Chondrocyte (in vitro differentiated cells): ENCODE results near the gene SPACA9. TPM values are rescaled to one million over a fixed set of nuclear protein-coding genes. Genes with fewer than 3 reads are reported as not detected.

Experiments
- DNase-seq: peaks from one replicate; pipeline ENCODE4 v3.0.0; 2021; ENCODE audit warnings: mixed read lengths, low spot score
- H3K27ac Mint-ChIP-seq: one replicate; pipeline ENCODE4 v1.8.0; 2021; ENCODE audit warnings: mild to moderate bottlenecking, moderate library complexity, mixed read lengths; ENCODE audit not compliant: unreplicated experiment
- H3K27me3 Mint-ChIP-seq: 2 replicates; pipeline ENCODE4 v1.8.0; 2021; ENCODE audit warnings: low read depth, mixed read lengths
- H3K36me3 Mint-ChIP-seq: 2 replicates; pipeline ENCODE4 v1.8.0; 2021; ENCODE audit warnings: low read depth, mixed read lengths
- H3K4me1 Mint-ChIP-seq: 2 replicates; pipeline ENCODE4 v1.8.0; 2021; ENCODE audit warnings: low read depth, mild to moderate bottlenecking, mixed read lengths
- H3K4me3 Mint-ChIP-seq: one replicate; pipeline ENCODE4 v1.8.0; 2021; ENCODE audit warnings: mild to moderate bottlenecking, moderate library complexity, mixed read lengths; ENCODE audit not compliant: unreplicated experiment
- H3K9me3 Mint-ChIP-seq: 2 replicates; pipeline ENCODE4 v1.8.0; 2021; ENCODE audit warnings: low read depth, mixed read lengths
- CTCF ChIP-seq: fragments of 200-600 bp; sonication (generic); IDR thresholded peaks from 2 replicates; pipeline ENCODE4 v1.5.0; 2021; ENCODE audit warnings: antibody characterized with exemption, mild to moderate bottlenecking, moderate library complexity
- total RNA-seq: library from RNA; stranded (reverse); gene quantifications from 3 replicates; pipeline ENCODE4 v1.2.1, GENCODE V29; 2021

SPACA9 gene
- total RNA-seq, 1 donor from 2014 or later, result 3.3 TPM

GRCh38 chr9:132931178-132931735 is 52.6 kb downstream of the SPACA9 start:
- Mint-ChIP-seq H3K27ac (no peak overlapping the region), H3K36me3 (peaks cover 20% of the 10 kb centered on the region), H3K4me1 (peaks cover 4% of the 10 kb centered on the region), H3K9me3 (no peaks in the 10 kb centered on the region), H3K4me3 (no peak overlapping the region), H3K27me3 (no peaks in the 10 kb centered on the region)
- DNase-seq, result no peak
- no peak for TF ChIP-seq CTCF

GRCh38 chr9:132935026-132935425 is 56.3 kb downstream of the SPACA9 start:
- no peak overlapping the region for H3K27ac Mint-ChIP-seq
- H3K36me3 Mint-ChIP-seq, result peaks cover 9% of the 10 kb centered on the region
- H3K9me3 Mint-ChIP-seq, result no peaks in the 10 kb centered on the region
- peaks cover 4% of the 10 kb centered on the region for H3K4me1 Mint-ChIP-seq
- no peak overlapping the region for H3K4me3 Mint-ChIP-seq
- no peak for TF ChIP-seq CTCF
- no peak for DNase-seq
- no peaks in the 10 kb centered on the region for H3K27me3 Mint-ChIP-seq

- Mint-ChIP-seq H3K27ac (no peak overlapping the region), H3K4me1 (peaks cover 6% of the 10 kb centered on the region), H3K4me3 (no peak overlapping the region), H3K9me3 (no peaks in the 10 kb centered on the region), H3K36me3 (peaks cover 5% of the 10 kb centered on the region), H3K27me3 (no peaks in the 10 kb centered on the region)
- no peak for DNase-seq
- no peak for TF ChIP-seq CTCF
Measured at GRCh38 chr9:132937463-132937901, 58.8 kb downstream of the SPACA9 start.

GRCh38 chr9:132939169-132939568 is 60.5 kb downstream of the SPACA9 start:
- no peak for DNase-seq
- Mint-ChIP-seq H3K27me3 (no peaks in the 10 kb centered on the region), H3K27ac (no peak overlapping the region), H3K4me3 (no peak overlapping the region), H3K4me1 (peaks cover 20% of the 10 kb centered on the region), H3K36me3 (no peaks in the 10 kb centered on the region), H3K9me3 (no peaks in the 10 kb centered on the region)
- no peak for TF ChIP-seq CTCF

Other genes with a start within 250 kb of the SPACA9 start
- 11.3 to 13.4 TPM (median 11.9 TPM) in 3 replicates for gene DDX31, start 208.9 kb upstream of the SPACA9 start, total RNA-seq
- 16.6 to 20.2 TPM (median 17.2 TPM) in 3 replicates for gene GTF3C4, start 208.4 kb upstream of the SPACA9 start, total RNA-seq
- gene AK8, start 614 bp upstream of the SPACA9 start, total RNA-seq, result 0.22 to 1.5 TPM (median 0.33 TPM) in 3 replicates
- 37.7 to 50.7 TPM (median 42.5 TPM) in 3 replicates for gene TSC1, start 65.7 kb downstream of the SPACA9 start, total RNA-seq
- not detected in 3 replicates for gene GFI1B, start 99.8 kb downstream of the SPACA9 start, total RNA-seq
- 36.5 to 46.3 TPM (median 38.5 TPM) in 3 replicates for gene GTF3C5, start 152.1 kb downstream of the SPACA9 start, total RNA-seq
- gene CEL, start 183.1 kb downstream of the SPACA9 start, total RNA-seq, result 0.87 to 1.5 TPM (median 1.1 TPM) in 3 replicates
- 16.1 to 19.0 TPM (median 17.5 TPM) in 3 replicates for gene RALGDS, start 242.3 kb downstream of the SPACA9 start, total RNA-seq